K562 treated with DMSO at 1 percent for 12 hours (cell line): ENCODE measurements around the gene OR6C4. TPM values are rescaled to one million over a fixed set of nuclear protein-coding genes. Genes with fewer than 3 reads are reported as not detected.

ENCODE experiments used
- total RNA-seq: library from RNA; unstranded; fragments of 300-600 nt; gene quantifications from 2 replicates; pipeline ENCODE4 v1.2.3, GENCODE V29; 2022; ENCODE audit not compliant: insufficient read depth

Gene OR6C4
- total RNA-seq, result not detected in 2 replicates

DNA sequence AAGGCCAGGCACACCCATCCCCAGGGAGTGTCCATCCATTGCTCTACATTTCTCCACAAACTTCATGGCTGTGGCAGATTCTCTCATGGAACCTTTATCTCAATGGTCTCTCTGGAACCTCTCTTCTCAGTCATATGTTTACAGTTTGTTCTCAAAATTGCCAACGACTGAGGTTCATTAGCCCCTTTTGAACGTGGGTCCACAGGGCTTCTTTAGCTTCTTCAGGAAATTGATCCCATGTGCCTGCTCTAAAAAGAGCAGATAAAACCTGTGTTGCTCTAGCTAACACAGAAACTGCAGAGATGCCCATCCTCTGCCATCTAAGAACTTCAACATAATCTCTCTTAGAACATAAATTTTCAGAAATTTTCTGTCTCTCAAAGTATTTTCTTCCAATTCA is at the start of gene OR6C4:
Gene OR6C4, plus strand, starts transcription at position 301 of the 400 bp plus-strand sequence. CDS start 1,625 bp downstream, outside the sequence.

DNA sequence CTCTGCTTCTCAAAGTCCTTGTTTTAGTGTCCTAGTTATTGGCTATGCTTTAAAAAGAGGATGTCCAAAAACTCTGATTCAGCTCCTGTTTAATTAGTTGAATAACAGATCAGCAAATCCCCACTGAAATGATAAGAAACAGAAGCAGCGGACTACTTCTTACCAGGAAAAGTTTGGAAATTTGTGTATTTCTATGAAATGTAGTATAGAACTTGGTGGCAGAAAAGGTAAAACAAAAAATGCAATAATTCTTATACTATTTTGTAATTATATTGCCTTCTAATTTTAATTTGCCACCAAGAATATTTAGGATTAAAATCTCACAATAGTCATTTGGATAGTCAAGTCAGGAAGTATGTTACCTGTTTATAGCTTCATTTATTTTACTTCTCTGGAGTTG is 22.8 kb downstream of the OR6C4 start, which contains the start of gene OR2AP1:
Gene OR2AP1, plus strand, starts transcription at position 301 of the 400 bp plus-strand sequence. CDS start 1,947 bp downstream, outside the sequence.

Other genes with a start within 250 kb of the OR6C4 start
- gene OR6C1, start 235.3 kb upstream of the OR6C4 start, total RNA-seq, result not detected in 2 replicates
- not detected in 2 replicates for gene OR6C3, start 218.9 kb upstream of the OR6C4 start, total RNA-seq
- gene OR6C75, start 186.6 kb upstream of the OR6C4 start, total RNA-seq, result not detected in 2 replicates
- gene OR6C65, start 149.1 kb upstream of the OR6C4 start, total RNA-seq, result not detected in 2 replicates
- gene OR6C76, start 123.3 kb upstream of the OR6C4 start, total RNA-seq, result not detected in 2 replicates
- gene OR6C2, start 105.5 kb upstream of the OR6C4 start, total RNA-seq, result not detected in 2 replicates
- gene OR6C70, start 79.5 kb upstream of the OR6C4 start, total RNA-seq, result not detected in 2 replicates
- gene OR6C68, start 57.2 kb upstream of the OR6C4 start, total RNA-seq, result not detected in 2 replicates
- gene OR2AP1, start 22.9 kb downstream of the OR6C4 start, total RNA-seq, result not detected in 2 replicates
- gene OR10P1, start 87.3 kb downstream of the OR6C4 start, total RNA-seq, result not detected in 2 replicates
- 0.82 and 3.9 TPM in 2 replicates for gene ITGA7, start 158.3 kb downstream of the OR6C4 start, total RNA-seq
- gene BLOC1S1, start 166.4 kb downstream of the OR6C4 start, total RNA-seq, result 72.5 and 131 TPM in 2 replicates
- 2.2 and 4.0 TPM in 2 replicates for gene RDH5, start 170.8 kb downstream of the OR6C4 start, total RNA-seq
- 1,001 and 1,162 TPM in 2 replicates for gene CD63, start 179.4 kb downstream of the OR6C4 start, total RNA-seq
- 6.8 and 8.7 TPM in 2 replicates for gene GDF11, start 193.5 kb downstream of the OR6C4 start, total RNA-seq